HCT116 (cell line): ENCODE data around the gene EFR3B.

Experiments used
- JUND ChIP-seq: IDR thresholded peaks from 2 replicates; pipeline ENCODE4 v1.6.1; 2012
- POLR2A ChIP-seq: IDR thresholded peaks from 2 replicates; pipeline ENCODE4 v1.7.0; 2011; ENCODE audit warnings: borderline replicate concordance; ENCODE audit not compliant: insufficient read depth, insufficient read length; ENCODE audit errors: extremely low read depth
- TCF7L2 ChIP-seq: IDR thresholded peaks from 2 replicates; pipeline ENCODE4 v1.7.0; 2011; ENCODE audit warnings: borderline replicate concordance, inconsistent platforms; ENCODE audit not compliant: insufficient read depth, insufficient read length; ENCODE audit errors: extremely low read depth
- YY1 ChIP-seq: IDR thresholded peaks from 2 replicates; pipeline ENCODE4 v1.6.1; 2011; ENCODE audit warnings: low read length, low read depth, moderate library complexity, mild to moderate bottlenecking; ENCODE audit not compliant: insufficient replicate concordance; ENCODE audit errors: extremely low read depth
- TF ChIP-seq, protein P1 (sequence below), 3 experiments: fragments of 200-600 bp in 1 of 3; sonication (generic) in 1 of 3; IDR thresholded peaks in 2 of 3; conservative IDR thresholded peaks in 1 of 3; 2 replicates each; pipeline ENCODE4 v1.5.1; 2012 to 2017; ENCODE audit warnings: low read depth in 2 of 3, low read length in 2 of 3, antibody characterized with exemption in 1 of 3, borderline replicate concordance in 1 of 3, control low read depth in 1 of 3, mild to moderate bottlenecking in 1 of 3, mixed read lengths in 1 of 3, mixed run types in 1 of 3, moderate library complexity in 1 of 3; ENCODE audit not compliant: insufficient read depth in 1 of 3

DNA sequence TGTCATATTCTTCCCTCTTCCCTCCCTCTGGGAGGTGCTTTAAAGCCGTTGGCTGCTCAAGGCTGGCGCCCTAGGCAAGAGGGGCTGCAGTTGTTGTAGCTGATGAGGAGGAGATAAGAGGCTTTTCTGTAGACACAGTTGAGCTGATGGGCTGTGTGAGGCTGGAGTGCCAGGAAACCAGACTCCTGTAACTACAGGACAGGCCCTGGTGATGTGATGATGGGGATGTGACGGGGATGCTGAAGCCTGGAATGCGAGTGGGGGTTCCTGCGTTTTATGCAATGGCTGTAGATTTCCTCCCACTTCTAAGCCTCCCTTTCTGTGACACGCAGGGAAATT lies 5.7 kb upstream of the EFR3B start:
- TF ChIP-seq, protein P1, sequence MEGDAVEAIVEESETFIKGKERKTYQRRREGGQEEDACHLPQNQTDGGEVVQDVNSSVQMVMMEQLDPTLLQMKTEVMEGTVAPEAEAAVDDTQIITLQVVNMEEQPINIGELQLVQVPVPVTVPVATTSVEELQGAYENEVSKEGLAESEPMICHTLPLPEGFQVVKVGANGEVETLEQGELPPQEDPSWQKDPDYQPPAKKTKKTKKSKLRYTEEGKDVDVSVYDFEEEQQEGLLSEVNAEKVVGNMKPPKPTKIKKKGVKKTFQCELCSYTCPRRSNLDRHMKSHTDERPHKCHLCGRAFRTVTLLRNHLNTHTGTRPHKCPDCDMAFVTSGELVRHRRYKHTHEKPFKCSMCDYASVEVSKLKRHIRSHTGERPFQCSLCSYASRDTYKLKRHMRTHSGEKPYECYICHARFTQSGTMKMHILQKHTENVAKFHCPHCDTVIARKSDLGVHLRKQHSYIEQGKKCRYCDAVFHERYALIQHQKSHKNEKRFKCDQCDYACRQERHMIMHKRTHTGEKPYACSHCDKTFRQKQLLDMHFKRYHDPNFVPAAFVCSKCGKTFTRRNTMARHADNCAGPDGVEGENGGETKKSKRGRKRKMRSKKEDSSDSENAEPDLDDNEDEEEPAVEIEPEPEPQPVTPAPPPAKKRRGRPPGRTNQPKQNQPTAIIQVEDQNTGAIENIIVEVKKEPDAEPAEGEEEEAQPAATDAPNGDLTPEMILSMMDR (IDR thresholded peaks at IDR 0.05 in 2 of 3, conservative IDR thresholded peaks at IDR 0.05 in 1 of 3; ENCODE audit: borderline replicate concordance in 1 of 3, insufficient read depth in 1 of 3, low read depth in 2 of 3, low read length in 2 of 3) = no peak
- TF ChIP-seq JUND = no peak
- TF ChIP-seq POLR2A = no peak
- no peak for TF ChIP-seq TCF7L2
- no peak for TF ChIP-seq YY1
